ENCODE results near the gene GULP1. TPM values are rescaled to one million over a fixed set of nuclear protein-coding genes. Genes with fewer than 3 reads are reported as not detected.

The GULP1 gene
- total RNA-seq, 2 experiments from 2014 or later, result not detected

DNA sequence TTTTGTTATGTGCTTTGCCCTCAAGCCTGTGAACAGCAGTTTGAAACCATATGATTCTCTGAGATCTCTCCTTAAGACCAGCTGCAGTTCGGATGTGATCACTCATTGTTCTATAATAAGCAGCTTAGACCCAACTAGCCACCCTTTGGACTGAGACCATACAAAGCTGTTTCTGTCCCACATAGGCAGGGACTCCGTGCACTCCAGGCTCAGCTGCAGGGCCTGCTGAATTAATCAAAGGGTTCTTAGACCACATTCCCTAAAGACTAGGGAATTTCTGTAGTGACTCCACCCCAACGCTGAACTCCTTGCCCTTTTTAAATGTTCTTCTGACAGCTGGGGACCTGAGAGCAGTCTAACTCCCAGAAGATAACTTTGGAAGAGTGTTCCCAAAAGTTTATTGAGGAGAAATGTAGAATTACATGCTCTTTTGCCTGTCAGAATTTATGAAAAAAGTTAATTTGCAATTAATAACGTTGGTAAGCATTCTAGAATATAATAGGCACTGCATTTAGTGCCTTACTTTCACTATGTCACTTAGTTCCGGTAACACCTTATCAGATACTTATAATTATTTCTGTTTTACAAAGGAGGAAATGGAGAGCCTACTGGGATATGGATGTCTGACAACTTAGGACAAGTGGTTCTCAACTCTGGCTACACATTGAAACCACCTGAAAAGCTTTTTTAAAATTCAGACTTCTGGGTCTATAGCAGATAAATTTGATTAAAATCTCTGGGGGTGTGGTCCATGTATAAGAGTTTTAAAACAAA lies 42.3 kb downstream of the GULP1 start:
- H3K9me3 Mint-ChIP-seq, result no peaks in the 10 kb centered on the region
- no peak overlapping the region for H3K27ac Mint-ChIP-seq
- H3K4me3 Mint-ChIP-seq, result no peak overlapping the region
- H3K4me1 Mint-ChIP-seq (ENCODE audit: low read depth), result no peaks in the 10 kb centered on the region
- intact Hi-C loops (cut with micrococcal nuclease), result no loop called here
- ChIA-PET POLR2A (no interaction called here), CTCF (no interaction called here)
- TF ChIP-seq CTCF (IDR thresholded peaks at IDR 0.05), result no peak
- ATAC-seq (no peak), DNase-seq (no peak)
- no peaks in the 10 kb centered on the region for H3K36me3 Mint-ChIP-seq (ENCODE audit: low read depth)
- no peaks in the 10 kb centered on the region for H3K27me3 Mint-ChIP-seq

- no peaks in the 10 kb centered on the region for H3K4me1 Mint-ChIP-seq (ENCODE audit: low read depth)
- no peak overlapping the region for H3K27ac Mint-ChIP-seq
- no peak for TF ChIP-seq CTCF (IDR thresholded peaks at IDR 0.05)
- POLR2A ChIA-PET, result no interaction called here
- no peak for ATAC-seq
- H3K4me3 Mint-ChIP-seq, result no peak overlapping the region
- H3K27me3 Mint-ChIP-seq, result no peaks in the 10 kb centered on the region
- H3K36me3 Mint-ChIP-seq (ENCODE audit: low read depth), result no peaks in the 10 kb centered on the region
- intact Hi-C loops (cut with micrococcal nuclease), result no loop called here
- DNase-seq, result no peak
- H3K9me3 Mint-ChIP-seq, result no peaks in the 10 kb centered on the region
- CTCF ChIA-PET, result no interaction called here
Observed at GRCh38 chr2:188338463-188338862, 46.8 kb downstream of the GULP1 start.

- intact Hi-C loops (cut with micrococcal nuclease), result no loop called here
- H3K27me3 Mint-ChIP-seq, result peaks cover 1% of the 10 kb centered on the region
- no peaks in the 10 kb centered on the region for H3K4me1 Mint-ChIP-seq (ENCODE audit: low read depth)
- TF ChIP-seq CTCF (IDR thresholded peaks at IDR 0.05), result no peak
- no peaks in the 10 kb centered on the region for H3K36me3 Mint-ChIP-seq (ENCODE audit: low read depth)
- no peak for DNase-seq
- no peak overlapping the region for H3K27ac Mint-ChIP-seq
- ChIA-PET CTCF (interaction anchor here (0.6 kb wide), 1 partner anchor 9 kb away, joined by 3 read pairs; no protein-coding TSS in a partner anchor), POLR2A (no interaction called here)
- ATAC-seq, result no peak
- no peak overlapping the region for H3K4me3 Mint-ChIP-seq
- H3K9me3 Mint-ChIP-seq, result no peaks in the 10 kb centered on the region
Observed at GRCh38 chr2:188340257-188340656, 48.6 kb downstream of the GULP1 start.

GRCh38 chr2:188345020-188345419 lies 53.3 kb downstream of the GULP1 start:
- no peak overlapping the region for H3K27ac Mint-ChIP-seq
- DNase-seq (no peak), ATAC-seq (no peak)
- no peaks in the 10 kb centered on the region for H3K36me3 Mint-ChIP-seq (ENCODE audit: low read depth)
- ChIA-PET POLR2A (no interaction called here), CTCF (no interaction called here)
- no peak overlapping the region for H3K4me3 Mint-ChIP-seq
- H3K4me1 Mint-ChIP-seq (ENCODE audit: low read depth), result no peaks in the 10 kb centered on the region
- no peak for TF ChIP-seq CTCF (IDR thresholded peaks at IDR 0.05)
- intact Hi-C loops (cut with micrococcal nuclease), result no loop called here
- H3K27me3 Mint-ChIP-seq, result peaks cover 1% of the 10 kb centered on the region
- no peaks in the 10 kb centered on the region for H3K9me3 Mint-ChIP-seq

DNA sequence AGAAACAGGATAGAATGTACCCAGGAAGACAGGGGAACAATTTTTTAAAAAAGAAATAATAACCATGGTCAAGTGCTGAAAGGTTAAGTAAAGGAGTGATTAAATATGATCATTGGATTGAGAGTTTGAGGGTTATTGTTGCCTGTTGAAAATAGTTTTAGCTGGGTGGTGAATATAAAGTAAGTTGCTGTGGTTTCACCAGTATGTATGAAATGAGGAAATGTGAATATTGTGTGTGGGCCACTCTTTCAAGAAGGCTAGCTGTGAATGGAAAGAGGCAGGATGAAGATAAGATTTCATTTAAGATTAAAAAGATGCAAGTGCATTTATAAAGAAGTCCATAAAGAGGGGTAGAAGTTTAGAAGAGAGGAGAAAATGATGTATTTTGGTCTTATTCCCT lies 53.8 kb downstream of the GULP1 start:
- no peak for TF ChIP-seq CTCF (IDR thresholded peaks at IDR 0.05)
- H3K4me3 Mint-ChIP-seq, result no peak overlapping the region
- ATAC-seq (no peak), DNase-seq (no peak)
- no peaks in the 10 kb centered on the region for H3K36me3 Mint-ChIP-seq (ENCODE audit: low read depth)
- H3K27ac Mint-ChIP-seq, result no peak overlapping the region
- ChIA-PET POLR2A (no interaction called here), CTCF (no interaction called here)
- intact Hi-C loops (cut with micrococcal nuclease), result no loop called here
- H3K27me3 Mint-ChIP-seq, result peaks cover 1% of the 10 kb centered on the region
- H3K9me3 Mint-ChIP-seq, result no peaks in the 10 kb centered on the region
- no peaks in the 10 kb centered on the region for H3K4me1 Mint-ChIP-seq (ENCODE audit: low read depth)
